CD4-positive, alpha-beta T cell treated with Interferon alpha-2 for 1 hour (primary cell): ENCODE measurements around the gene NIPAL1.
"Not testable (repeated sequence)": the region's sequence is repeated elsewhere in the genome, so short reads cannot be mapped to it uniquely, and the experiment has no call there.

Experiments
- DNase-seq, 2 donors: peaks; one replicate each; pipeline ENCODE4 v3.0.0-alpha.2; 2020 to 2022

The NIPAL1 gene

DNA sequence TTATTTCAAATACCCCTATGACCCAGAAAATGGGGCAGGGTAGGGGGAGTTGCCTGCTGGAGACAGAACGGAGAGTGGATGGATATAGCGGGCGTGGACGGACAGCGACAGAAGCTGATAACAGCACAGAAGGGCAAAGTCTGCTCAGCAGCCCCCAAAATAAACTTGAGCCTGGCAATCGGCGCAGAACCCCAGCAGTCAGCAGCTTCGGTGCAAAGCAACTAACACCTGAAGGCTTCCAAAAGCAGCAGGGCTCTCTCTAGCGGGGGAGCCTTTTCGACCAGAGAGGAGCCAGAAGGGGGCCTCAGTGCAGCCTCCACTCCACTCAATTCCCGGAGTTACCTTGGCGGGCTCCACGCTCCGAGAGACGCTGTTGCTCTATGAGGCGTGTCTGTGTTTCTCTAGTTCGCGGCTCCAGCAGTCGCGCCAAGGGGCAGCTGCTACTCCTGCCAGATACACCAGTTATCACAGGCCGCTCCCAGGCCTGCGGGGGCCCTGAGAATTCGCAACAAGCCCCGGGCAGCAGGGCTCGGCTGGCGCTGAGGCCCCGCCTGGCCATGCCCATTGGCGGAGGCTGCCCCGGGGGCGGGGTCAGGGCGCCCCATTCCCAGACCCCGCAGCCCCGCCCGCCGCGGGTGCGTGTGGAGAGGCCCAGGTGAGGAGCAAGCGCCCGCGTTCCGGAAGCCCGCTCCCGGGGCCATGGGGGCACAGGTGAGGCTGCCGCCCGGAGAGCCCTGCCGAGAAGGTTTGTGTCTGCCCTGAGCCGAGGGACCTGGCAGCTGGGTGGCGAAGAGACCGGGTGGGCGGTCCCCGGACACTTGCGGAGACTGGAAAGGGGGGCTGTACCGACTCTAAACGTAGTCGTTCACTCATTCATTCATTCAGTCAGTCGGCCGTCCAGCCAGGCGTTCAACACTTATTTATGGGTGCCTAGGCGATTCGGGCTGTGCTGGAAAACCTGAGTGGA, at the start of gene NIPAL1, which contains the start of gene CNGA1:
NIPAL1 (plus strand) TSS at position 632 of the 967 bp plus-strand sequence; CDS start at position 700, 68 bp downstream.
CNGA1 (minus strand) TSS at position 541 of the 967 bp plus-strand sequence. CDS start 63,992 bp downstream, outside the sequence.
- DNase-seq, result peak; percentile 64 to 73

DNA sequence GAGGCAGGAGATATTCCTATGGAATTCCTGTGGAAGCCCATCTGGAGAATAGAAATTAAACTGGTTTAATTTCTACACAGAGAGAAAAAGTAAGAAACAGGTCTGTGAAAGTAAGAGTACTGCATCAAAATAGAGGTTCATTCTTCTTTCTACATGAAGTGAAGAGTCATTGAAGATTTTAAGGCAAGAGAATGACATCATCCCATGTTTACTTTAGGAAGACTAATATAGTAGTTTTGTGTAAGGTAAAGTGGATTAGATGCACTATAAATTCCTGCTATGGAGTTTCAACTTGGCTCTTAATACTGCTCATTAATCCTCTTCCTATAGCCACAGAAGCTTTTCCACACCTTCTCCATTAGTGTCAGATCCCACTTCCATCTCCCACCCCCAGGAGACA, 47.7 kb upstream of the NIPAL1 start:
- DNase-seq, result no peak

DNA sequence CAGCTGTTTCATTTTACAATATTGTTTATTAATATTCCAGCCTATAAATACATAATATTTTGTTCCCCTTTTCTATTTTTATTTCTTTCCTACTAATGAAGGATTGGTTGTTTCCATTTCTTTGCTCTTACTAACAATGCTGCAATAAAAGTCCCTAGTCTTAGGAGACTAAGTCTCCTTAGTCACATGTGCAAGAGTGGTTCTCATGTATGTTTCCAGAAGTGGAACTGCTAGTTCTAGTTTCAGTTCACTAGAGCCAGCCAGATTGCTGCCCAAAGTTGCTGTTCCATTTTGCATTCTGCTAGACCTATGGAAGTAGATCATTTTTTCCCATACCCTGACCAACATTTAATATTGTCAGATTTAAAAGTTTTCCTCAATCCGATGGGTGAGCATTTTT, 44.4 kb upstream of the NIPAL1 start:
- DNase-seq, result no peak

DNA sequence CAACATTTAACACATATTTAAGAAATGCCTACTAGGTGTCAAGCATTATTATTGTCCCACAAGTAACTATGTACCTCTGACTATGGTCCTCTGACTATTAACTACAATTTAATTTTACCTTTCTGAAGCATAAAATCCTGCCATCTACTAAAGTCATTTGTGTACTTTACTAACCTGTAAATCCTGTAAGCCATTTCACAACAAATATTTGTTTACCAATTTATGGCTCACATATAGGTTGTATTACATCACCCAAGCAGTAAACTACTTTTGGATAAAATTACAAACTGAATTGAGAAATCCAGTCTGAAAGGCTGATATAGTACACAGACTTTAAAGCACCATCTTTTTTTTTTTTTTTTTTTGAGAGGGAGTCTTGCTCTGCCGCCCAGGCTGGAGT, 43.9 kb upstream of the NIPAL1 start:
- no peak for DNase-seq

DNA sequence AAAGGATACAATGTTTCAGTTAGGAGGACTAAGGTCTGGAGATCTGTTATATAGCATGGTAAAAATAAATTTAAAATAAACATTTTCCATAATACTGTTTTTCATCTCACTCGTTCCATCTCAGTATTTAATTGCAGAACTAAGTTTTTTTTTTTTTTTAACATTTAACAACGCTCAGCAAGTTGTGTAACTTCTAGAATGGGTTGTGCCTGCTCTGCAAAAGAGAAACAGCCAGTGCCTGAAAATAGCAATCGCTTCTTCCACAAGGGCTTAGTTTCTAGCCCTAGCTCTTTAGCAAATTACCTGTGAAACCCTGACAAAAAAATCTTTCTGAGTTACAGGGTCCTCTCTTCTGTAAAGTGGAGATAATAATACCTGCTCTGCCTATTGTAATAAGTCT, 42.0 kb upstream of the NIPAL1 start:
- DNase-seq, result no peak

DNA sequence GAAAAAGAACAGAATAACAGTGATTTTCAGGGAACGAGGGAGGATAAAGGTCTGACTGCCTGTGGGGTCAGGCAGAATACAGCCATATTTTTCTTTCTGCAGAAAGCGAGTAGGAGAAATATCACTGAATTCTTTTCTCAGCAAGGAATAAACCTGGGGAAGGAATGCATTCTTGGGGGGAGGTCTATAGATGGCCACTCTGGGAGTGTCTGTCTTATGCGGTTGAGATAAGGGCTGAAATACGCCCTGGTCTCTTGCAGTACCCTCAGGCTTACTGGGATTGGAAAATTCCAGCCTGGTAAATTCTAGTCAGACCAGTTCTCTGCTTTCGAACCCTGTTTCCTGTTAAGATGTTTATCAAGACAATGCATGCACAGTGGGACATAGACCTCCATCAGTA, 26.4 kb upstream of the NIPAL1 start:
- DNase-seq, result no peak

DNA sequence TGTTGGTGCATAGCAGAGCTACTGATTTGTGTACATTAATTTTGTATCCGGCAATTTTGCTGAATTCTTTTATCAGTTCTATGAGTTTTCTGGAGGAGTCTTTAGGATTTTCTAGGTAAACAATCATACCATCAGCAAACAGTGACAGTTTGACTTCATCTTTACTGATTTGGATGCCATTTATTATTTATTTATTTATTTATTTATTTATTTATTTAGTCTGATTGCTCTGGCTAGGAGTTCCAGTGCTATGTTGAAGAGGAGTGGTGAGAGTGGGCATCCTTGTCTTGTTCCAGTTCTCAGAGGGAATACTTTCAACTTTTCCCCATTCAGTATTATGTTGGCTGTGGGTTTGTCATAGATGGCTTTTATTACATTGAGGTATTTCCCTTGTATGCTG, 24.1 kb upstream of the NIPAL1 start:
- not testable (repeated sequence) for DNase-seq

DNA sequence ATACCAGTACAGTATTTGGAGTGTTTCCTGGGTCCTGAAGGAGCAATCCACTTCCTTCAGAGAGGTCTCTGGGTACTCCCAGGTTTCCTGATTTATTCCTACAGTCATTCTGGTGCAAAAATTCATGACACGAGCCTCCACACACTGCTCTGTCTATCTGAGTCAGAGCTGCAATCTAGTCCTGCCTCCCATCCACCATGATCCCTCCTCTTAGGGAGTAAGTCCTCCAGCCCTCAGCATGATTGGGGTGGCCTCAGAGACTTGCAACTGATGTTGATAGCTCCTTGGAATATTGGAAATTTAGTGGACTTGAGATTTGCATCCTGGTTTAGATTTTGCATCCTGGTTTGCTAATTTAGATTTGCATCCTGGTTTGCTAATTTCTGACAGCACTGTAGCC, 20.6 kb upstream of the NIPAL1 start:
- DNase-seq, result no peak

DNA sequence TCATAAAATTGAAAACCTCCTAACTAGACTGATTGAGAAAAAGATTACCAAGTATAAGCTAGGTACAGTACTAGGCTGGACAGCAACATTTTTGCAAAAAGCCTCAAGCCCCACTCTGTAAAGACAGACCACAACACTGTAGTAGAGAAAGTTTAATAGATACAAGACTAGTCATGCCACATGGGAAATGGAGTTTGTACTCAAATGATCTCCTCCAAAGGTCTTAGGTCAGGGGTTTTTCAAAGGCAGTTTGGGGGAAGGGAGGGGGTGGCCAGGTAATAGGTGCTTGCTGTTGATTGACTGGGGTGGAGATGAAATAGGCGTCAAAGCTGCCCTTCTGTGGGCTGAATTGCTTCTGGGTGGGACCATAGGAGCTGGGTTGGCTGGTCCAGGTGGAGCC, 14.3 kb upstream of the NIPAL1 start:
- DNase-seq, result no peak

DNA sequence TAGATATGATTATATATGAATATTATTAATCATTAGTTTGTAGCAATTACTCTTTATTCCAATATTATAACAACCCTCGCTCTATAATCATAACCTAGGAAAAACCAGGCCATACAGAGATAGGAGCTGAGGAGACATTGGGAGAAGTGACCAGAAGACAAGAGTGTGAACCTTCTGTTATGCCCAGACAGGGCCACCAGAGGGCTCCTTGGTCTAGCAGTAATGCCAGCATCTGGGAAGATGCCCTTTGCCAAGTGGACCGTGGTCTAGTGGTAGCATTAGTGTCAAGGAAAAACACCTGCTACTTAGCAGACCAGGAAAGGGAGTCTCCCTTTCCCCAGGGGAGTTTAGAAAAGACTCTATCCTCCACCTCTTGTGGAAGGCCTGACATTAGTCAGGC, 13.0 kb upstream of the NIPAL1 start:
- DNase-seq, result peak; percentile 5 to 48

DNA sequence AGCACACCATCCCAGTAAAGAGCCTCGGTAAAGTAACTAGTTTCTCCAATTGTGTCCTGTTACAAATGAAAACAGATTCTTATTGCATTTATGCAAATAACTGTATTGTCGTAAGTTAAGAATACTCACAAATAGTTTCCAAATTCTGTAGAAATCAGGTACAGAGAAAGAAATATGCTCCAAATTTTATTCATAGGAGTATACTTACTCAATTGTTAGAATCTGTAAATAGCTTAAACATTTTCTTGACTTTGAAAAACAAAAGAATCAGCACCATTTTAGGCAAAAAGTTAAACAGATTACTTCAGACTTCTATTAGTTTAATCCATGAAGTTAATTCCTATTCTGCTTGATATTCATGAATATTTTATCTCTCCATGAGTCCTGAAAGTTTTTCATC, 10.8 kb upstream of the NIPAL1 start:
- no peak for DNase-seq

DNA sequence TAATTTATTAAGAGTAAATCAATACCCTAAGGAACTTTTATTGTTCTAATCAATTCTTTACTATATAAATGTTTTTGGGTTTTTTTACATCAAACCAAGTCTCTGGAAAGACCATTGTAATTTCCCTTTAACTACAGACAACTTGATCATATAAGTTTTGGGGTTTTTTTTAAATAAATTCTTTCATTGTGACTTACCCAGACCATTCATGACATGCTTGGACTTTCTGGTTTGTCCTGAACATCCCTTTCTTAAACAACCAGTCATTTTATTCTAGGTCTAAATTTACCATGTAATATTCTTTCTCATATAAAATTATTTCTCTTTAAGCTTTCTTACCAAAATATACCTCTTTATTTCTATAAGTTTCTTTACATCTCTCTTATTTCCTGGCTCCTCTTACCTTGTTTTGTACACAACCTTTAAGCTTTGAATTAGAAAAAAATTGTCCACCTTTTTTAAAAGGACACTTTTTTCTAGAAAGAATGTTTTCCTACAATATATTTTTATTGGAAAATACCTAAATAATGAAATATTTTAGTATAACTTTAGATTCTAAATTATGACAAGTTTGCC, 8.5 kb upstream of the NIPAL1 start:
- DNase-seq, result no peak

DNA sequence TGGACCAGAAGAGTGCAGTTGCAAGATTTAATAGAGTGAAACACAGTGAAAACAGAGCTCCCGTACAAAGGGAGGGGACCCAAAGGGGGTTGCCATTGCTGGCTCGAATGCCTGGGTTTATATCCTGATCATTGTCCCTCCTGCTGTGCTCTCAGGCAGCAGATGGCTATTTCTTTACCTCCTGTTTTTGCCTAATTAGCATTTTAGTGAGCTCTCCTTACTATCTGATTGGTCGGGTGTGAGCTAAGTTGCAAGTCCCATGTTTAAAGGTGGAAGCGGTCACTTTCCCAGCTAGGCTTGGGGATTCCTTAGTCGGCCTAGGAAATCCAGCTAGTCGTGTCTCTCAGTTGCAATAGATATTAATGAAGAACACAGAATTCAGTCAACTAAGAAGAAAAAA, 5.7 kb upstream of the NIPAL1 start:
- not testable (repeated sequence) for DNase-seq

DNA sequence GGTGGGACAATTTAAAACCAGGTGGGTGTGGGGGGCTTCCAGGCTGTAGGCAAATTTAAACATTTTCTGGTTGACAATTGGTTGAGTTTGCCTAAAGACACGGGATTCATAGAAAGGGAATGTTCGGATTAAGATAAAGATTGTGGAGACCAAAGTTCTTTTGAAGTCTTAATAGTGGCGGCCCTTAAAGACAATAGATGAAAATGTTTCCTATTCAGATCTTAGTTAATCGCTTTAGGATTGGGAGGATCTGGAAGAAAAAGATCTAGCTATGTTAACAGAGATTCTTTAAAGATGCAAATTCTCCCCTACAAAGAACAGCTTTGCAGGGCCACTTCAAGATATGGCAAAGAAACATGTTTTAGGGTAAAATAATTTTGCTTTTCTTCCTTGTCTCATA, 4.8 kb upstream of the NIPAL1 start:
- DNase-seq, result no peak

DNA sequence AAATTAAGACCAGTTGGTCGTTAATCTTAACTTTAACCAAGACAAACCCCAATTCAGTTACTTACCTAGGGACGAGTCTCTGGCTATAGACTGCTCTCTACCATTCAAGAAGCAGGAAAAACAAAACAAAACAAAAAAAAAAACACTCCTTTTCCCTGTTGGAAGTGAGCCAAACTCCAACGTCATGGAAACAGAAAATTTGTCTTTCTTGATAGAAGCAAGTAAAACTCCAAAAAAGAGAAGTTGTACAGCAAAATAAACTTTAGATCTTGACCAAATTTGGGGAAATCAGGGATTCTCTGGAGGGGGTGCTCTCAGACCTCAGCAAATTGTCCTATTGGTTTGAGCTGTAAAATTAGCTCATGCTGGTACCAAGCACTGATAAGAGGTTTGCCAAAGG, 3.7 kb upstream of the NIPAL1 start:
- no peak for DNase-seq

DNA sequence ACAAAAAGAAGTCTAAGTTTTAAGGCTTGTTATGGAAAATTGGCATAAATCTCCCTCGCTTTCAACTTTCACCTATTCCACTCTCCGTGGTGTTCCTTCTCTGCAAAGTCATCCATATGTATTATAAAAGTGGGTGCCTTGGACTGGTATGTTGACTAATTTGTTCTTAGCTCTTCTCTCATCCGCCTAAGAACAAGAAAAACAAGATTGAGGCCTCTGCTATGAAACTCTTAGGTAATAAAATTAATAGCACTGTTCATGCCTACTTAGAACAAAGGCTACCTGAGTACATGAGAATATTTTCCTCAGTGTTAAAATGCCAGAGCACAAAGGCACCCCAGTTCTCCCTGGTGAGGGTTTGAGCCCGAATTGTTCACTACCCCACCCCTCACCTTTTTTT, 1.4 kb upstream of the NIPAL1 start:
- no peak for DNase-seq

DNA sequence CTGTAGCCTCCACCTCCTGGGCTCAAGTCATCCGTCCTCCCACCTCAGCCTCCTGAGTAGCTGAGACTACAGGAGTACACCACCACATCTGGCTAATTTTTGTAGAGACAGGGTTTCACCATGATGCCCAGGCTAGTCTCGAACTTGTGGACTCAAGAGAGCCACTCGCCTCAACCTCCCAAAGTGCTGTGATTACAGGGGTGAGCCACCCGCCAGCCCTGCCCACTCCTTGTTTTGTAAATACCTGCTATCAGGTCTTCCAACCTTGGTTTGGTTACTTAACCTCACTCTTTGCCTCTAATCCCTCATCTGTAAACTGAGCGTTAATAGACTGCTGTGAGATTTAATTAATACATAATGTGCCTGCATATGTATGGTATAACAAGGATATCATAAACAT, 894 bp upstream of the NIPAL1 start:
- DNase-seq, result no peak

DNA sequence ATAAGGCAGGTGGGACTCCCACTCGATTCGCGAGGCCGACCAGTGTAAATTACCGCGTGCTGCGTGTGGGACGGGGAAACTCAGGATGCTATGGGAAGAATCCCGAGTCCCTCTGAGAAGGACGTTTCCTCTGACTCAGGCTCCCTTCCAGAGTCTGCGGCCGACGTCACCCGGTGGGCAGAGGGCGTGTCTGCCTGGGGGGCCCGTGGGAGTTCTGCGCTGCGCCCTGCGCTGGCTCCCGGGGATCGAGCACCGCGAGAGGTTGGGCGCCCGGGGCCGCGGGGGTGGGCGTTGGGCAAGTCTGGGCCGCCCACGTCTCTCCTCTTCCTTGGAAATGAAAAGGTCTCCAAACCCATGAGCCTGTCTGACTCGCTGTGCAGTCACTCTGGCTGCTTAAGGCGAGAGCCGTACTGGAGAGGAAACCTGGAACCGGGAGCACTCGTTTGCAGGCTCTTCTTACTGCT, 568 bp downstream of the NIPAL1 start:
- peak in 1 of 2 donors; percentile 13 for DNase-seq

DNA sequence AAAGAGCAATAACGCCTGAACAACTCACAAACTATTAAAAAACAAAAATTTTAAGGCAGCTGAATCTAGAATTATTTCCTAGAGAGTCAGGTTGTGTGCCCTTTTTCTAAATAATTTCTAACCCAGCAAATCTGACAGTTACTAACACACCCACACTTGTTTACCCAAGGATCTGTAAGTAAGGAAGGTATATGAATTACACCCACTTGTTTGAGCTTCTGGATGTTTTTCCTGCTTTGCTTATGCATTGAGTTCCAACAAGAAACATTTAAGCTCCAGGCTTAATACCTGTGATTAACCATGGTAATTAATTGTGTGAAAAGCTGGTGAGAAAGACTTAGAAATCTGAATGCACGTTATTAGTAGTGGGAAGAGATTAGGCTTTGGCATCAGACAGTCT, 1.5 kb downstream of the NIPAL1 start:
- no peak for DNase-seq

DNA sequence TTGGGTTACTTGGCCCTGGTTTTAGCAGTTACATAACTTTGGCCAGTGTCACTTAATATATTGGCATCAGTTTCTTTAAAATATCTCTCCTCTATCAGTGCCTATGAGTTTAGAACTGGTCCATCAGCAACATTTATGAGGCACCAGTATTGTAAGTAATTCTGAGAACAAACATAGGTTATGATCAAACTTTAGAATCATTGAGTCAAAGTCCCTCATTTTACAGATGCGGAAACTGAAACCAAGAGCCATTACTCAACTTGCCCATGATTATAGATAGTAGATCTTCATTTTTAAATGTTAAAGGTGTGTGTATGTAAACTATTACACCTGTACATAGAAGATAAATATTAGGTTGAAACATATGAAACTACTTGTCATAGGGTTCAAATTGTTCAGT, 4.5 kb downstream of the NIPAL1 start:
- no peak for DNase-seq

DNA sequence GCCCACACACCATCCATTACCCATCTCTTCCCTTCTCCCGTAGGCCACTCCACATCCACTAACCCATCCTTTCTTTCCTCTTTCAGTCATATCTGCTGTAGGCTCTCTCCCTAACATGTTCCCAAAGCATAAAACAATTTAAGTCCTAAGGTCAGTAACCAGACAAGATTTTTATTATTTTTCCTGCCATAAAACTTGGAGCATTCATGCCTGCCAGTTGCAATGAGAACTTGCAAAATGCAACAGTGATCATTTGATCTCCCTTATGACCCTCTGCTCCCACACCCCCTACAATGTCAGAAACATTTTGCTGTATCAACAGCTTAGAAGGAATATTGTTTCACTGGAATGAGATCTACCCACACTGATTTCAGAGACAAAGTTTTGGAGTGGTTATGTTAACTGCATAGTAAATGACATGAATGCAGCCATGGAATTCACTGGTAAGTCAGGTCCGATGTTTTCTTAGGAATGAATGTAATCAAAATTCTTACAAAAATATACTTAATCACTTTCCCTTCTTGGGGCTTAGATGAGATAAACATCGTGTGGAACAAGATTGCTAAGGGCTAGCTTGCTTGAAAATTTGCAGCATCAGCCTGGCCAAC, 5.7 kb downstream of the NIPAL1 start:
- DNase-seq, result no peak

DNA sequence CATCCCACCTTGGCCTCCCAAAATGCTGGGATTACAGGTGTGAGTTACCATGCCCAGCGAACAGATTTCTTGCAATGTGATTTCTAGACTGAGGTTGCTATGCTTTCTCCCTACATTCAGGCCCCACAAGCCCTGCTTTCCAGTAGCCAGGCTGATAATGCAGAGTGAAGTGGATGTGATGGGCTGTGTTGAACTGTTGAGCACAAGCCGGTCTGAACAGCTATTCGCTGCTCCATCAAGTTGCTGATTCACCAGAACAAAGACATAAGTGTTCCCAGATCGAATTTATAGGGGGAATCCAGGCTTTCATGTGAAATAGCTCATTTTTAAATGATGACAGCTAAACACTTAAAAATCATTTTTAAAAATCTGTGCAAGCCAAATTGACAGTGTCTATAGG, 8.0 kb downstream of the NIPAL1 start:
- DNase-seq, result no peak

DNA sequence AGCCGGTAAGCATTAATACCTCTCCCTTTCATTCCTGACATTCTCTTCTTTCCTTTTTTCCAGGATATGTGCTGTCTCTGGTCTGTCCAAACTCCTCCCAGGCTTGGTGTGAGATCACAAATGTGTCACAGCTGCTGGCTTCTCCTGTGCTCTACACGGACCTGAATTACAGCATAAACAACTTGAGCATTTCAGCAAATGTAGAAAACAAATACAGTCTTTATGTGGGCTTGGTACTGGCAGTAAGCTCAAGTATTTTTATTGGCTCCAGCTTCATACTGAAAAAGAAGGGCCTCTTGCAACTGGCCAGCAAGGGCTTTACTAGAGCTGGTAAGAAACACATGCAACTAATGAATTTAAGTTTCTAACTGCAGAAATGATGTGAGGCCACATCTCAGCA, 8.4 kb downstream of the NIPAL1 start:
- DNase-seq, result no peak

DNA sequence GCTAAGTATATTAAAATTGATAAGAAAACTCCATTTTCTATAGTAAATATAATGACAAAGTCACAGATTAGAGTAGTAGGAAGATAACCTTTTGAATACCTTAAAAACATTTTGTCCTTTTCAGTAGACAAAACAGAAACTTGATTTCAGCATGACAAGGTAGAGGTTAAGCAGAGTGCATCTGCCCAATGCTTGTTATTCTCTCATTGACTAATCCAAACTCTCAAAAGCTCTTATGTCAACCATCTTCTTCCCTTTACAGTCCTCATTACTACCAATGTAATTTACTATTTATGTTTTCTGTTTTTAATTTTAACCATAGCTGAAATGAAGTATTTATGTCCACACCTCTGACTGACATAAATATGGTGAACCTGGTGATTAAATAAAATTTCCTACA, 11.1 kb downstream of the NIPAL1 start:
- no peak for DNase-seq
